GM06990 (cell line): ENCODE measurements around the gene MAGT1.
"Not testable (repeated sequence)": the region's sequence is repeated elsewhere in the genome, so short reads cannot be mapped to it uniquely, and the experiment has no call there.

Experiments
- DNase-seq: peaks from one replicate; pipeline ENCODE4 v3.0.0-alpha.2; 2011; ENCODE audit not compliant: insufficient read length; ENCODE audit errors: extremely low read depth
- H3K27me3 ChIP-seq: replicated peaks from 2 replicates; pipeline ENCODE4 v1.6.0; 2011; ENCODE audit warnings: low read length; ENCODE audit not compliant: control insufficient read depth, insufficient read depth
- H3K36me3 ChIP-seq: 2 replicates; pipeline ENCODE4 v1.5.1; 2011; ENCODE audit warnings: low read length; ENCODE audit not compliant: control insufficient read depth, insufficient read depth
- H3K4me3 ChIP-seq: replicated peaks from 2 replicates; pipeline ENCODE4 v1.5.1; 2011; ENCODE audit warnings: low read depth, mild to moderate bottlenecking, control low read depth, low read length
- CTCF ChIP-seq: IDR thresholded peaks from 2 replicates; pipeline ENCODE4 v1.5.1; 2011; ENCODE audit warnings: low read length, control low read depth, mild to moderate bottlenecking, inconsistent platforms; ENCODE audit not compliant: insufficient read depth, poor library complexity, severe bottlenecking

The MAGT1 gene

DNA sequence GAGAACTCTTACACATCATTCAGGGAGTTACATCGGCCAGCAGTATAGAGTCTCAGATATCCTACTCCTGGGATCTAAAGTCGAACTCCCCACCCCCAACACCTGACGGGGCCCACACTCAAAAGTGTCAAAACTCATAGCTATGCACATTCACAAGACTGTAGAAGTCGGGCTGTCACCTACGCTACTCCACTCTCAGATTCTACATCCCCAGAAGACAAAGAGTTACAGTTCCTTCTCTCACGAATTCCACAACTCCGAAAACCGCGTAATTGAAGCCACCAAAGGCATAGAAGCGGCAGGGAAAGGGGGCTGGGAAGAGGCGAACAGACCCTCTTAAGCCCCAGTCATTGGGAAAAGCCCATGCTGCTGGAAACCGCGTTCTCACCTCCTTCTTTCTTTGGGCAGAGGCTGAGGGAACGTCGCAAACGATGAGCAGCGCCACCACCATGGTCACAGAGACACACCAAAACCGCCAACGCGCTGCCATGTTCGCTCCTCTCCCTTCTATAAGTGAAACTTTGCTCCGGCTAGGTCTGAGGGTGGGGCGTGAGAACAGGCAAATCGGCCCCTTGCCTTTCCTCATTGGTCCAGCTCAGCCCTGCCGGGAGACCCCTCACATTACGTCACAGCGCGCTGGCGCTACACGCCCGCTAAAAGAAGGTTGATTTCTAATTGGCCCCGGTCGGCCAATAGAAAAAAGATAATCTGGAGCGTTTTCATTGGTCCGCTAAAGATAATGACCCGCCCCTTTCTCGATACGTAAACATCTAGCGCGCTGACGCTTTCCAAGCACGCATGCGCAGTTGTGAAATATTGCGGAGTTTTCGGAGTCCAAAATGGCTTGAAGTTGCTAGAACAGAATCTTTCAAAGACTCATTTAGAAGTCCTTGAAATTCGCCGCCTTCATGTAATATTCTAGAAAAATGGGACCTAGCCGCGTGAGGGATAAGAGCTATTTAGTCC lies at the start of gene MAGT1:
TSS of gene MAGT1 (minus strand) at position 515 of the 966 bp plus-strand sequence. CDS start at position 490, 25 bp downstream.
- DNase-seq, result peak; percentile 88
- Histone ChIP-seq H3K4me3 (peak within 1 kb of the TSS; percentile 71), H3K27me3 (no peaks in the 10 kb centered on the region), H3K36me3 (peaks cover 2% of the 10 kb centered on the region; the same call in 1 of the 2 replicates)
- no peak for TF ChIP-seq CTCF

- not testable (repeated sequence) for H3K4me3 ChIP-seq, H3K36me3 ChIP-seq, DNase-seq, H3K27me3 ChIP-seq
These were observed 49.8 kb upstream of the MAGT1 start for GRCh38 chrX:77945031-77945430.

DNA sequence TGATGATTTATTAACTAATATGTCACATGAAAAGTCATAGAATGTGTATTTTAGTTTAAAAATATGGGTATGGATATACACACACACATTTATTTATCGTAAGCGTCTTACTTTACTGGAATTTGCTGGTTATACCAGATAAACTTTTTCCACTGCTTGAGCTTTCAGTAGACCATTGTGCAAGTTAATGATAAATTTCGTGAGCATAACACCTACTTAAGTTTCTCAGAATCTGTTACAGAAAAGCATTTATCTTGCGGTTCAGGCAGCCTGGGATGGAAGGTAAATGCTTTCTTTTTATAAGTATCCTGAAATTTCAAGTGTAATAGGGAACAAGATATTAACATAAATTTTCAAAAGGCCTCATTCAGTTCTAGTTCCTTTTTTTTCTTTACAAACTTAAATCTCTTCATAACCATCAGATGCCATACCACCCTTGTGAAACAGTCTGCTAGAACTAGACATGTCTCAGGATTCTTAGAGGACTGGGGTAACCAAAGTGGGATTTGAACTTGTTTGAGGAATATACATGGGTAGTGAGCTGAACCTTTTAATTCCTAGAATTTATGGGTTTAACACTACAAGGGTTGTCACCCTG lies 42.9 kb upstream of the MAGT1 start:
- H3K4me3 ChIP-seq, result no peak overlapping the region
- H3K27me3 ChIP-seq, result no peaks in the 10 kb centered on the region
- no peak for DNase-seq
- TF ChIP-seq CTCF, result no peak
- H3K36me3 ChIP-seq, result no peaks in the 10 kb centered on the region

GRCh38 chrX:77937291-77937690 lies 42.1 kb upstream of the MAGT1 start:
- no peak overlapping the region for H3K4me3 ChIP-seq
- no peak for TF ChIP-seq CTCF
- H3K36me3 ChIP-seq, result no peaks in the 10 kb centered on the region
- H3K27me3 ChIP-seq, result no peaks in the 10 kb centered on the region
- no peak for DNase-seq

GRCh38 chrX:77936299-77936698 lies 41.1 kb upstream of the MAGT1 start:
- Histone ChIP-seq H3K27me3 (no peaks in the 10 kb centered on the region), H3K36me3 (no peaks in the 10 kb centered on the region), H3K4me3 (no peak overlapping the region)
- DNase-seq, result no peak
- no peak for TF ChIP-seq CTCF

DNA sequence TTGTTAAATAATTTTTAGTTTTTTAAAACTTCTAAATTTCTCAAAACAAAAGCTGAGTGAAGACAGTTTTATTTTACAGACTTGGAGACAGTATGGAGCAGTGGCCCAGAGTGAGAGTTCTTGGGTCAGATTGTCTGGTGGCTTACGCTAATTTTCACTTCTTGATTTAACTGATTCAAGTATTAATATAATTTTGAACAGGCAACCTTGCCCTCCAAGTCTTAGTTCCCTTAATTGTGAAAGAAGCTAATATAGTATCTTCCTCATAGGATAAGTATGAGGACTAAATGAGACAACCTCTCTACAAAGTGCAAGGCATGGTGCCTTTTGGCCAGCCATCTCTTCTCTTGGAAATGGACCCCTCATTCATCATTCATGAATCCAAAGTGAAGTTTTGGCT lies 40.7 kb upstream of the MAGT1 start:
- TF ChIP-seq CTCF, result no peak
- H3K27me3 ChIP-seq, result no peaks in the 10 kb centered on the region
- H3K36me3 ChIP-seq, result no peaks in the 10 kb centered on the region
- DNase-seq, result no peak
- H3K4me3 ChIP-seq, result no peak overlapping the region
